Measurements from ENCODE around the gene INF2. TPM values are rescaled to one million over a fixed set of nuclear protein-coding genes. Genes with fewer than 3 reads are reported as not detected.
"Not testable (repeated sequence)": the region's sequence is repeated elsewhere in the genome, so short reads cannot be mapped to it uniquely, and the experiment has no call there.

Gene INF2
- total RNA-seq, 2 experiments from 2014 or later = 155 to 159 TPM

GRCh38 chr14:104650981-104651875, 38.2 kb upstream of the INF2 start:
- Mint-ChIP-seq H3K9me3 (ENCODE audit: insufficient read depth) (peaks cover 15% of the 10 kb centered on the region), H3K27me3 (ENCODE audit: low read depth) (peaks cover 12% of the 10 kb centered on the region), H3K36me3 (ENCODE audit: low read depth) (no peaks in the 10 kb centered on the region), H3K4me3 (no peak overlapping the region), H3K4me1 (ENCODE audit: low read depth) (no peaks in the 10 kb centered on the region), H3K27ac (no peak overlapping the region)
- ChIA-PET CTCF (interaction anchor here (1.0 kb wide), 1 partner anchor 58 kb away, joined by 4 read pairs; no protein-coding TSS in a partner anchor), POLR2A (no interaction called here)
- DNase-seq (no peak), ATAC-seq (no peak)

GRCh38 chr14:104651876-104652260, 37.5 kb upstream of the INF2 start:
- H3K36me3 Mint-ChIP-seq (ENCODE audit: low read depth) = no peaks in the 10 kb centered on the region
- ATAC-seq (no peak), DNase-seq (no peak)
- peaks cover 15% of the 10 kb centered on the region for H3K9me3 Mint-ChIP-seq (ENCODE audit: insufficient read depth)
- H3K27ac Mint-ChIP-seq = no peak overlapping the region
- H3K27me3 Mint-ChIP-seq (ENCODE audit: low read depth) = peaks cover 14% of the 10 kb centered on the region
- ChIA-PET POLR2A (no interaction called here), CTCF (no interaction called here)
- H3K4me1 Mint-ChIP-seq (ENCODE audit: low read depth) = no peaks in the 10 kb centered on the region
- no peak overlapping the region for H3K4me3 Mint-ChIP-seq

- ChIA-PET CTCF (no interaction called here), POLR2A (no interaction called here)
- Mint-ChIP-seq H3K4me3 (no peak overlapping the region), H3K36me3 (ENCODE audit: low read depth) (no peaks in the 10 kb centered on the region), H3K4me1 (ENCODE audit: low read depth) (no peaks in the 10 kb centered on the region), H3K27ac (no peak overlapping the region), H3K27me3 (ENCODE audit: low read depth) (peaks cover 14% of the 10 kb centered on the region), H3K9me3 (ENCODE audit: insufficient read depth) (peaks cover 15% of the 10 kb centered on the region)
- DNase-seq (no peak), ATAC-seq (no peak)
Observed at GRCh38 chr14:104652386-104652785, 37.0 kb upstream of the INF2 start.

GRCh38 chr14:104653130-104653920, 36.1 kb upstream of the INF2 start:
- Mint-ChIP-seq H3K9me3 (ENCODE audit: insufficient read depth) (peaks cover 15% of the 10 kb centered on the region), H3K27me3 (ENCODE audit: low read depth) (peaks cover 15% of the 10 kb centered on the region)
- DNase-seq; H3K4me3 Mint-ChIP-seq; H3K36me3 Mint-ChIP-seq (ENCODE audit: low read depth); H3K27ac Mint-ChIP-seq; CTCF ChIA-PET; POLR2A ChIA-PET; H3K4me1 Mint-ChIP-seq (ENCODE audit: low read depth); ATAC-seq: not testable (repeated sequence)

GRCh38 chr14:104654119-104654518, 35.3 kb upstream of the INF2 start:
- H3K4me3 Mint-ChIP-seq = no peak overlapping the region
- H3K36me3 Mint-ChIP-seq (ENCODE audit: low read depth) = no peaks in the 10 kb centered on the region
- H3K9me3 Mint-ChIP-seq (ENCODE audit: insufficient read depth) = peaks cover 15% of the 10 kb centered on the region
- peaks cover 12% of the 10 kb centered on the region for H3K4me1 Mint-ChIP-seq (ENCODE audit: low read depth)
- DNase-seq (no peak), ATAC-seq (no peak)
- ChIA-PET POLR2A (no interaction called here), CTCF (no interaction called here)
- H3K27me3 Mint-ChIP-seq (ENCODE audit: low read depth) = peaks cover 13% of the 10 kb centered on the region
- H3K27ac Mint-ChIP-seq = no peak overlapping the region

GRCh38 chr14:104655128-104655848, 34.1 kb upstream of the INF2 start:
- no peaks in the 10 kb centered on the region for H3K36me3 Mint-ChIP-seq (ENCODE audit: low read depth)
- no peak for DNase-seq
- peaks cover 11% of the 10 kb centered on the region for H3K27me3 Mint-ChIP-seq (ENCODE audit: low read depth)
- ChIA-PET CTCF (no interaction called here), POLR2A (no interaction called here)
- H3K4me3 Mint-ChIP-seq = no peak overlapping the region
- H3K27ac Mint-ChIP-seq = no peak overlapping the region
- peaks cover 15% of the 10 kb centered on the region for H3K9me3 Mint-ChIP-seq (ENCODE audit: insufficient read depth)
- peaks cover 19% of the 10 kb centered on the region for H3K4me1 Mint-ChIP-seq (ENCODE audit: low read depth)
- no peak for ATAC-seq

- Mint-ChIP-seq H3K4me1 (ENCODE audit: low read depth) (peaks cover 27% of the 10 kb centered on the region), H3K36me3 (ENCODE audit: low read depth) (no peaks in the 10 kb centered on the region)
Observed at GRCh38 chr14:104656014-104656714, 33.3 kb upstream of the INF2 start.

GRCh38 chr14:104657101-104657524, 32.3 kb upstream of the INF2 start:
- ChIA-PET CTCF (interaction anchor here (1.5 to 1.6 kb wide), 2 partner anchors 8 to 21 kb away, joined by 4 read pairs; no protein-coding TSS in a partner anchor), POLR2A (no interaction called here)

More at GRCh38 chr14:104656014-104656714, 33.3 kb upstream of the INF2 start:
- DNase-seq (no peak), ATAC-seq (no peak)
- H3K27me3 Mint-ChIP-seq (ENCODE audit: low read depth) = peaks cover 12% of the 10 kb centered on the region
- H3K27ac Mint-ChIP-seq = no peak overlapping the region
- POLR2A ChIA-PET = no interaction called here
- CTCF ChIA-PET = interaction anchor here (1.5 kb wide), 1 partner anchor 9 kb away, joined by 4 read pairs; no protein-coding TSS in a partner anchor
- peaks cover 17% of the 10 kb centered on the region for H3K9me3 Mint-ChIP-seq (ENCODE audit: insufficient read depth)
- H3K4me3 Mint-ChIP-seq = no peak overlapping the region

GRCh38 chr14:104657563-104658324, 31.7 kb upstream of the INF2 start:
- DNase-seq = no peak
- no peak overlapping the region for H3K27ac Mint-ChIP-seq

More at GRCh38 chr14:104657101-104657524, 32.3 kb upstream of the INF2 start:
- H3K36me3 Mint-ChIP-seq (ENCODE audit: low read depth) = no peaks in the 10 kb centered on the region
- H3K27me3 Mint-ChIP-seq (ENCODE audit: low read depth) = peaks cover 16% of the 10 kb centered on the region
- ATAC-seq (no peak), DNase-seq (no peak)
- no peak overlapping the region for H3K27ac Mint-ChIP-seq
- H3K4me3 Mint-ChIP-seq = no peak overlapping the region
- H3K4me1 Mint-ChIP-seq (ENCODE audit: low read depth) = peaks cover 28% of the 10 kb centered on the region
- H3K9me3 Mint-ChIP-seq (ENCODE audit: insufficient read depth) = peaks cover 22% of the 10 kb centered on the region

GRCh38 chr14:104658325-104658712, 31.1 kb upstream of the INF2 start:
- ChIA-PET CTCF (interaction anchor here (1.6 kb wide), 1 partner anchor 19 kb away, joined by 4 read pairs; no protein-coding TSS in a partner anchor), POLR2A (no interaction called here)
- Mint-ChIP-seq H3K4me3 (no peak overlapping the region), H3K27ac (no peak overlapping the region), H3K4me1 (ENCODE audit: low read depth) (peaks cover 28% of the 10 kb centered on the region), H3K36me3 (ENCODE audit: low read depth) (no peaks in the 10 kb centered on the region), H3K27me3 (ENCODE audit: low read depth) (peaks cover 17% of the 10 kb centered on the region), H3K9me3 (ENCODE audit: insufficient read depth) (peaks cover 14% of the 10 kb centered on the region)
- ATAC-seq (no peak), DNase-seq (no peak)

More at GRCh38 chr14:104657563-104658324, 31.7 kb upstream of the INF2 start:
- Mint-ChIP-seq H3K9me3 (ENCODE audit: insufficient read depth) (peaks cover 16% of the 10 kb centered on the region), H3K36me3 (ENCODE audit: low read depth) (no peaks in the 10 kb centered on the region), H3K4me1 (ENCODE audit: low read depth) (peaks cover 28% of the 10 kb centered on the region), H3K4me3 (no peak overlapping the region), H3K27me3 (ENCODE audit: low read depth) (peaks cover 16% of the 10 kb centered on the region)
- ChIA-PET CTCF (interaction anchor here (1.5 to 1.6 kb wide), 2 partner anchors 8 to 20 kb away, joined by 4 read pairs; no protein-coding TSS in a partner anchor), POLR2A (no interaction called here)
- no peak for ATAC-seq

Data from activated CD8-positive, alpha-beta T cell treated with anti-CD3 and anti-CD28 coated beads, Interleukin-2, amount 10 ng/mL, durations not matched to agents 7 days and 5 days (primary cell).